LHCN-M2 (cell line): ENCODE data around the gene HSPA5. TPM values are rescaled to one million over a fixed set of nuclear protein-coding genes. Genes with fewer than 3 reads are reported as not detected.
"Not testable (repeated sequence)": the region's sequence is repeated elsewhere in the genome, so short reads cannot be mapped to it uniquely, and the experiment has no call there.

Source experiments
- DNase-seq: peaks from one replicate; pipeline ENCODE4 v3.0.0-alpha.2; 2012; ENCODE audit warnings: low read depth
- total RNA-seq: library from RNA; depleted of rRNA; stranded (reverse); fragments of >200 nt; gene quantifications from 2 replicates; pipeline ENCODE4 v1.2.3, GENCODE V29; 2014

The HSPA5 gene
- total RNA-seq, 1 experiment from 2014 or later, result 79.3 TPM

- DNase-seq, result no peak
These were observed 958 bp upstream of the HSPA5 start for GRCh38 chr9:125241863-125242739.

- DNase-seq, result peak; percentile 23
These were observed 519 bp downstream of the HSPA5 start for GRCh38 chr9:125240649-125240999.

GRCh38 chr9:125239631-125240597, 1.2 kb downstream of the HSPA5 start:
- DNase-seq, result no peak

GRCh38 chr9:125238915-125239446, 2.2 kb downstream of the HSPA5 start:
- no peak for DNase-seq

GRCh38 chr9:125238127-125238914, 2.8 kb downstream of the HSPA5 start:
- no peak for DNase-seq

GRCh38 chr9:125236520-125237159, 4.5 kb downstream of the HSPA5 start:
- DNase-seq, result not testable (repeated sequence)

GRCh38 chr9:125235804-125236519, 5.2 kb downstream of the HSPA5 start:
- DNase-seq, result no peak

GRCh38 chr9:125234099-125234498, 7.0 kb downstream of the HSPA5 start:
- DNase-seq, result not testable (repeated sequence)

GRCh38 chr9:125233678-125234077, 7.5 kb downstream of the HSPA5 start:
- DNase-seq, result peak; percentile 98

GRCh38 chr9:125227761-125228160, 13.4 kb downstream of the HSPA5 start:
- DNase-seq, result no peak

GRCh38 chr9:125224858-125225257, 16.3 kb downstream of the HSPA5 start:
- not testable (repeated sequence) for DNase-seq

GRCh38 chr9:125218621-125219020, 22.5 kb downstream of the HSPA5 start:
- no peak for DNase-seq

- DNase-seq, result no peak
These were observed 27.0 kb downstream of the HSPA5 start for GRCh38 chr9:125214186-125214585.

- no peak for DNase-seq
These were observed 36.7 kb downstream of the HSPA5 start for GRCh38 chr9:125204477-125204876.

- peak; percentile 47 for DNase-seq
These were observed 38.1 kb downstream of the HSPA5 start for GRCh38 chr9:125202846-125203618.

GRCh38 chr9:125200216-125201047, 40.7 kb downstream of the HSPA5 start, which contains the start of gene RABEPK:
Gene RABEPK (plus strand): TSS chr9:125200542. CDS start chr9:125203014, 2,472 bp downstream.
- peak; percentile 94 for DNase-seq

- DNase-seq, result not testable (repeated sequence)
These were observed 45.6 kb downstream of the HSPA5 start for GRCh38 chr9:125195591-125195990.

GRCh38 chr9:125194466-125194865, 46.7 kb downstream of the HSPA5 start:
- not testable (repeated sequence) for DNase-seq
